AG09309 (cell line): ENCODE results near the gene ETV6.

Source experiments
- DNase-seq: peaks from one replicate; pipeline ENCODE4 v3.0.0-alpha.2; 2010; ENCODE audit warnings: low read depth
- H3K4me3 ChIP-seq: 2 replicates; pipeline ENCODE4 v1.5.1; 2011; ENCODE audit warnings: mild to moderate bottlenecking, low read depth, low read length, moderate library complexity; ENCODE audit not compliant: control insufficient read depth
- TF ChIP-seq, protein P1 (sequence below): IDR thresholded peaks from 2 replicates; pipeline ENCODE4 v1.5.1; 2011; ENCODE audit warnings: mild to moderate bottlenecking, low read depth, low read length, inconsistent platforms; ENCODE audit not compliant: insufficient read depth, control insufficient read depth; ENCODE audit errors: missing control alignments

Gene ETV6

GRCh38 chr12:11801643-11802042 is 152.2 kb downstream of the ETV6 start:
- H3K4me3 ChIP-seq, result no peak overlapping the region
- TF ChIP-seq, protein P1, sequence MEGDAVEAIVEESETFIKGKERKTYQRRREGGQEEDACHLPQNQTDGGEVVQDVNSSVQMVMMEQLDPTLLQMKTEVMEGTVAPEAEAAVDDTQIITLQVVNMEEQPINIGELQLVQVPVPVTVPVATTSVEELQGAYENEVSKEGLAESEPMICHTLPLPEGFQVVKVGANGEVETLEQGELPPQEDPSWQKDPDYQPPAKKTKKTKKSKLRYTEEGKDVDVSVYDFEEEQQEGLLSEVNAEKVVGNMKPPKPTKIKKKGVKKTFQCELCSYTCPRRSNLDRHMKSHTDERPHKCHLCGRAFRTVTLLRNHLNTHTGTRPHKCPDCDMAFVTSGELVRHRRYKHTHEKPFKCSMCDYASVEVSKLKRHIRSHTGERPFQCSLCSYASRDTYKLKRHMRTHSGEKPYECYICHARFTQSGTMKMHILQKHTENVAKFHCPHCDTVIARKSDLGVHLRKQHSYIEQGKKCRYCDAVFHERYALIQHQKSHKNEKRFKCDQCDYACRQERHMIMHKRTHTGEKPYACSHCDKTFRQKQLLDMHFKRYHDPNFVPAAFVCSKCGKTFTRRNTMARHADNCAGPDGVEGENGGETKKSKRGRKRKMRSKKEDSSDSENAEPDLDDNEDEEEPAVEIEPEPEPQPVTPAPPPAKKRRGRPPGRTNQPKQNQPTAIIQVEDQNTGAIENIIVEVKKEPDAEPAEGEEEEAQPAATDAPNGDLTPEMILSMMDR, result no peak
- no peak for DNase-seq

DNA sequence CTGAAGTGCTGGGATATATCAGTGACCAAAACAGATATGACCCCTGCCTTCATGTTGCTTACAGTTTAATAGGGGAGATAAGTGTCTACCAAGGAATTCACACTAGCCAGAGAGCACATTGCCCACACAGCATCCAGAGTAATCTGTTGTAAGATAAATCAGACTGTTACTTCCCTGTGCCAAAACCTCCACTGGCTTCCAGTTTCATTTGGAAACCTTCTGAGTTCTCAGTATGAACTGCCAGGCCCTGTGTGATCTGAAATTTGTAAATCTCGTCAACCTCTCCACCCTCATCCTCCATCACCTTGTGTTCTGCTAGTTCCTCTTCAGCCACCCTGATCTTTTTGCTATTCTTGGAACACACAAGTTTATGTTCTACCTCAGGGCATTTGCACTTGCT is 154.7 kb downstream of the ETV6 start:
- DNase-seq, result no peak
- TF ChIP-seq, protein P1, result no peak
- H3K4me3 ChIP-seq, result no peak overlapping the region

- no peak overlapping the region for H3K4me3 ChIP-seq
- TF ChIP-seq, protein P1, result peak; percentile 29
- no peak for DNase-seq
Measured at GRCh38 chr12:11805043-11805442, 155.6 kb downstream of the ETV6 start.

DNA sequence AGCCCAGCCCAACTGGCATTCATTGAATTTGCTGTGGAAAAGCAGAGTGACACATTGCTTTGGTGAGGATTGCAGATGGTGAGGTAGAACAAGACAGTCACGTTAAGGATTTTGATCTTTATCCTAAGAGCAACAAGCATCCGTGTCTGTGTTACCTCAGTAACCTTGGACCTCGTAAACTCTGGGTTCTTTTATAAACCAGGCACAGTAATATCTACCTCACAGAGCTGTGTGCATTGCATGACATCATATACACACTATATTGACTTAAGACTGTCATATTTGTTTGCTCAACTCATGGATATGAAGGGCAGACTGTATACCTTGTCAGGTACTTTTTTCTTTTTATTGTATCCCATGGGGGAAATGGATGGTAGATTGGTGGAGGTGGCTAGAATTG is 156.2 kb downstream of the ETV6 start:
- DNase-seq, result no peak
- TF ChIP-seq, protein P1, result no peak

GRCh38 chr12:11807458-11807857 is 158.0 kb downstream of the ETV6 start:
- H3K4me3 ChIP-seq, result no peak overlapping the region
- TF ChIP-seq, protein P1, result no peak
- DNase-seq, result no peak

More for the DNA sequence above, 156.2 kb downstream of the ETV6 start:
- no peak overlapping the region for H3K4me3 ChIP-seq

DNA sequence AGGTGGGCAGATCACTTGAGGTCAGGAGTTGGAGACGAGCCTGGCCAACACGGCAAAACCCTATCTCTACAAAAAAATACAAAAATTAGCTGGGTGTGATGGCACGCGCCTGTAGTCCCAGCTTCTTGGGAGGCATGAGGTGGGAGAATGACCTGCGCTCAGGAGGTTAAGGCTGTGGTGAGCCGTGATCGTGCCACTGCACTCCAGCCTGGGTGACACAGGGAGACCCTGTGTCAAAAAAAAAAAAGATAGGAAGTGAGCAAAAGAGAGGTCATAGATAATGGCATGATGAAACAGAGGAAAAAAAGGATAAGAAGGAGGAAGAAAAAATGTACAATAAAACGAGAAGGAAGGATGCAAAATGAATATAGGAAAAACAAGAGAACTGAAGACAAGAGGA is 159.5 kb downstream of the ETV6 start:
- TF ChIP-seq, protein P1, result no peak
- no peak overlapping the region for H3K4me3 ChIP-seq
- DNase-seq, result no peak

DNA sequence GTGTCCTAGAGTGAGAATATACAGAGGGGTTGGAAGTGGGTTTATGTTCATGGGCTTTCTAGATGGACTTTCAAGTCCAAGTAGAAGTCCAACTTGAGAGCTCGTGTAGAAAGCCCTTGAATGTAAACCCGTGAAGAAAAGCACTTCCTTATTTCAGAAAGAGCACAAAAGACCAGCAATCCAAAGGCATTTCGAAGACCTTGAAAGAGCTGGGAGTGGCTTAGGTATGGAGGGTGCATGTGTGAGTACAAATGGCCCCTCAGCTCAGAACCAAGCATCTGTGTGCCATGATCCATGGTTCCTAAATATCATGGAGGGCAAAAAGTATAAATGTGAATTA is 160.7 kb downstream of the ETV6 start:
- no peak for DNase-seq
- TF ChIP-seq, protein P1, result no peak
- no peak overlapping the region for H3K4me3 ChIP-seq
